ENCODE data around the gene SYNM.

GRCh38 chr15:99129644-99130043 is 24.8 kb downstream of the SYNM start:
- TF ChIP-seq CTCF (conservative IDR thresholded peaks at IDR 0.05; ENCODE audit: low read depth in 2 of 2) = no peak
- TF ChIP-seq, protein P1, sequence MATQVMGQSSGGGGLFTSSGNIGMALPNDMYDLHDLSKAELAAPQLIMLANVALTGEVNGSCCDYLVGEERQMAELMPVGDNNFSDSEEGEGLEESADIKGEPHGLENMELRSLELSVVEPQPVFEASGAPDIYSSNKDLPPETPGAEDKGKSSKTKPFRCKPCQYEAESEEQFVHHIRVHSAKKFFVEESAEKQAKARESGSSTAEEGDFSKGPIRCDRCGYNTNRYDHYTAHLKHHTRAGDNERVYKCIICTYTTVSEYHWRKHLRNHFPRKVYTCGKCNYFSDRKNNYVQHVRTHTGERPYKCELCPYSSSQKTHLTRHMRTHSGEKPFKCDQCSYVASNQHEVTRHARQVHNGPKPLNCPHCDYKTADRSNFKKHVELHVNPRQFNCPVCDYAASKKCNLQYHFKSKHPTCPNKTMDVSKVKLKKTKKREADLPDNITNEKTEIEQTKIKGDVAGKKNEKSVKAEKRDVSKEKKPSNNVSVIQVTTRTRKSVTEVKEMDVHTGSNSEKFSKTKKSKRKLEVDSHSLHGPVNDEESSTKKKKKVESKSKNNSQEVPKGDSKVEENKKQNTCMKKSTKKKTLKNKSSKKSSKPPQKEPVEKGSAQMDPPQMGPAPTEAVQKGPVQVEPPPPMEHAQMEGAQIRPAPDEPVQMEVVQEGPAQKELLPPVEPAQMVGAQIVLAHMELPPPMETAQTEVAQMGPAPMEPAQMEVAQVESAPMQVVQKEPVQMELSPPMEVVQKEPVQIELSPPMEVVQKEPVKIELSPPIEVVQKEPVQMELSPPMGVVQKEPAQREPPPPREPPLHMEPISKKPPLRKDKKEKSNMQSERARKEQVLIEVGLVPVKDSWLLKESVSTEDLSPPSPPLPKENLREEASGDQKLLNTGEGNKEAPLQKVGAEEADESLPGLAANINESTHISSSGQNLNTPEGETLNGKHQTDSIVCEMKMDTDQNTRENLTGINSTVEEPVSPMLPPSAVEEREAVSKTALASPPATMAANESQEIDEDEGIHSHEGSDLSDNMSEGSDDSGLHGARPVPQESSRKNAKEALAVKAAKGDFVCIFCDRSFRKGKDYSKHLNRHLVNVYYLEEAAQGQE (IDR thresholded peaks at IDR 0.05; ENCODE audit: unreplicated experiment) = no peak
- no peak for TF ChIP-seq EZH2 (IDR thresholded peaks at IDR 0.05; ENCODE audit: low read depth, unreplicated experiment)
- no peak for TF ChIP-seq ZNF331 (CRISPR knock-in tag; IDR thresholded peaks at IDR 0.05; ENCODE audit: low read depth)
- TF ChIP-seq EZH2phosphoT487 (IDR thresholded peaks at IDR 0.05; ENCODE audit: unreplicated experiment) = no peak
- no peak for TF ChIP-seq POLR2AphosphoS5 (IDR thresholded peaks at IDR 0.05; ENCODE audit: low read depth)
- TF ChIP-seq, protein P2, sequence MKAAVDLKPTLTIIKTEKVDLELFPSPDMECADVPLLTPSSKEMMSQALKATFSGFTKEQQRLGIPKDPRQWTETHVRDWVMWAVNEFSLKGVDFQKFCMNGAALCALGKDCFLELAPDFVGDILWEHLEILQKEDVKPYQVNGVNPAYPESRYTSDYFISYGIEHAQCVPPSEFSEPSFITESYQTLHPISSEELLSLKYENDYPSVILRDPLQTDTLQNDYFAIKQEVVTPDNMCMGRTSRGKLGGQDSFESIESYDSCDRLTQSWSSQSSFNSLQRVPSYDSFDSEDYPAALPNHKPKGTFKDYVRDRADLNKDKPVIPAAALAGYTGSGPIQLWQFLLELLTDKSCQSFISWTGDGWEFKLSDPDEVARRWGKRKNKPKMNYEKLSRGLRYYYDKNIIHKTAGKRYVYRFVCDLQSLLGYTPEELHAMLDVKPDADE (IDR thresholded peaks at IDR 0.05) = no peak
- no peak for TF ChIP-seq NANOG (IDR thresholded peaks at IDR 0.05; ENCODE audit: borderline replicate concordance)
- no peak for TF ChIP-seq JUNB (IDR thresholded peaks at IDR 0.05; ENCODE audit: unreplicated experiment)
- TF ChIP-seq, protein P3, sequence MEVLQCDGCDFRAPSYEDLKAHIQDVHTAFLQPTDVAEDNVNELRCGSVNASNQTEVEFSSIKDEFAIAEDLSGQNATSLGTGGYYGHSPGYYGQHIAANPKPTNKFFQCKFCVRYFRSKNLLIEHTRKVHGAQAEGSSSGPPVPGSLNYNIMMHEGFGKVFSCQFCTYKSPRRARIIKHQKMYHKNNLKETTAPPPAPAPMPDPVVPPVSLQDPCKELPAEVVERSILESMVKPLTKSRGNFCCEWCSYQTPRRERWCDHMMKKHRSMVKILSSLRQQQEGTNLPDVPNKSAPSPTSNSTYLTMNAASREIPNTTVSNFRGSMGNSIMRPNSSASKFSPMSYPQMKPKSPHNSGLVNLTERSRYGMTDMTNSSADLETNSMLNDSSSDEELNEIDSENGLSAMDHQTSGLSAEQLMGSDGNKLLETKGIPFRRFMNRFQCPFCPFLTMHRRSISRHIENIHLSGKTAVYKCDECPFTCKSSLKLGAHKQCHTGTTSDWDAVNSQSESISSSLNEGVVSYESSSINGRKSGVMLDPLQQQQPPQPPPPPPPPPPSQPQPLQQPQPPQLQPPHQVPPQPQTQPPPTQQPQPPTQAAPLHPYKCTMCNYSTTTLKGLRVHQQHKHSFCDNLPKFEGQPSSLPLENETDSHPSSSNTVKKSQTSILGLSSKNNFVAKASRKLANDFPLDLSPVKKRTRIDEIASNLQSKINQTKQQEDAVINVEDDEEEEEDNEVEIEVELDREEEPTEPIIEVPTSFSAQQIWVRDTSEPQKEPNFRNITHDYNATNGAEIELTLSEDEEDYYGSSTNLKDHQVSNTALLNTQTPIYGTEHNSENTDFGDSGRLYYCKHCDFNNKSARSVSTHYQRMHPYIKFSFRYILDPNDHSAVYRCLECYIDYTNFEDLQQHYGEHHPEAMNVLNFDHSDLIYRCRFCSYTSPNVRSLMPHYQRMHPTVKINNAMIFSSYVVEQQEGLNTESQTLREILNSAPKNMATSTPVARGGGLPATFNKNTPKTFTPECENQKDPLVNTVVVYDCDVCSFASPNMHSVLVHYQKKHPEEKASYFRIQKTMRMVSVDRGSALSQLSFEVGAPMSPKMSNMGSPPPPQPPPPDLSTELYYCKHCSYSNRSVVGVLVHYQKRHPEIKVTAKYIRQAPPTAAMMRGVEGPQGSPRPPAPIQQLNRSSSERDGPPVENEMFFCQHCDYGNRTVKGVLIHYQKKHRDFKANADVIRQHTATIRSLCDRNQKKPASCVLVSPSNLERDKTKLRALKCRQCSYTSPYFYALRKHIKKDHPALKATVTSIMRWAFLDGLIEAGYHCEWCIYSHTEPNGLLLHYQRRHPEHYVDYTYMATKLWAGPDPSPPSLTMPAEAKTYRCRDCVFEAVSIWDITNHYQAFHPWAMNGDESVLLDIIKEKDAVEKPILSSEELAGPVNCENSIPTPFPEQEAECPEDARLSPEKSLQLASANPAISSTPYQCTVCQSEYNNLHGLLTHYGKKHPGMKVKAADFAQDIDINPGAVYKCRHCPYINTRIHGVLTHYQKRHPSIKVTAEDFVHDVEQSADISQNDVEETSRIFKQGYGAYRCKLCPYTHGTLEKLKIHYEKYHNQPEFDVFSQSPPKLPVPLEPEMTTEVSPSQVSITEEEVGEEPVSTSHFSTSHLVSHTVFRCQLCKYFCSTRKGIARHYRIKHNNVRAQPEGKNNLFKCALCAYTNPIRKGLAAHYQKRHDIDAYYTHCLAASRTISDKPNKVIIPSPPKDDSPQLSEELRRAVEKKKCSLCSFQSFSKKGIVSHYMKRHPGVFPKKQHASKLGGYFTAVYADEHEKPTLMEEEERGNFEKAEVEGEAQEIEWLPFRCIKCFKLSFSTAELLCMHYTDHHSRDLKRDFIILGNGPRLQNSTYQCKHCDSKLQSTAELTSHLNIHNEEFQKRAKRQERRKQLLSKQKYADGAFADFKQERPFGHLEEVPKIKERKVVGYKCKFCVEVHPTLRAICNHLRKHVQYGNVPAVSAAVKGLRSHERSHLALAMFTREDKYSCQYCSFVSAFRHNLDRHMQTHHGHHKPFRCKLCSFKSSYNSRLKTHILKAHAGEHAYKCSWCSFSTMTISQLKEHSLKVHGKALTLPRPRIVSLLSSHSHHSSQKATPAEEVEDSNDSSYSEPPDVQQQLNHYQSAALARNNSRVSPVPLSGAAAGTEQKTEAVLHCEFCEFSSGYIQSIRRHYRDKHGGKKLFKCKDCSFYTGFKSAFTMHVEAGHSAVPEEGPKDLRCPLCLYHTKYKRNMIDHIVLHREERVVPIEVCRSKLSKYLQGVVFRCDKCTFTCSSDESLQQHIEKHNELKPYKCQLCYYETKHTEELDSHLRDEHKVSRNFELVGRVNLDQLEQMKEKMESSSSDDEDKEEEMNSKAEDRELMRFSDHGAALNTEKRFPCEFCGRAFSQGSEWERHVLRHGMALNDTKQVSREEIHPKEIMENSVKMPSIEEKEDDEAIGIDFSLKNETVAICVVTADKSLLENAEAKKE (CRISPR knock-in tag; IDR thresholded peaks at IDR 0.05) = no peak
